ENCODE measurements around the gene SLC24A3.

Gene SLC24A3

GRCh38 chr20:19714579-19714840 lies 502.1 kb downstream of the SLC24A3 start:
- DNase-seq (ENCODE audit: low spot score), result no peak

DNA sequence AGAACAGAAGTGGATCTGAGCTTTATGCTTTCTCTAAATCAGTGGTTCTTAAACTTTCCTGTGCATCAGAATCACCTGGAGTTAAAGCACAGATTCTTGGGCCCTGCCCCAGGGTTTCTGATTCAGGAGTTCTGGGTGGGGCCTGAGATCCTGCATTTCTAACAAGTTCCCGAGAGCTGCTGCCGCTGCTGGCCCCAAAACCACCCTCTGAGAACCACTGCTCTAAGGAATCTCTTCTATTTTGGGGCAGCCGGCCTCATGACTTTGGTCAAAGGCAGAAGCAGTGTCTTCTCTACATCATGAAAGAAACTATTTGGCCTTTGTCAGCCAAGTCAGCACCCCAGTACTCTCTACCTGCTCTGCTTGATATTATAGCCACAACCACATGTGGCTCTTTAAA lies 503.5 kb downstream of the SLC24A3 start:
- DNase-seq (ENCODE audit: low spot score), result no peak

- no peak for DNase-seq (ENCODE audit: low spot score)
Measured at GRCh38 chr20:19718880-19719279, 506.4 kb downstream of the SLC24A3 start.

DNA sequence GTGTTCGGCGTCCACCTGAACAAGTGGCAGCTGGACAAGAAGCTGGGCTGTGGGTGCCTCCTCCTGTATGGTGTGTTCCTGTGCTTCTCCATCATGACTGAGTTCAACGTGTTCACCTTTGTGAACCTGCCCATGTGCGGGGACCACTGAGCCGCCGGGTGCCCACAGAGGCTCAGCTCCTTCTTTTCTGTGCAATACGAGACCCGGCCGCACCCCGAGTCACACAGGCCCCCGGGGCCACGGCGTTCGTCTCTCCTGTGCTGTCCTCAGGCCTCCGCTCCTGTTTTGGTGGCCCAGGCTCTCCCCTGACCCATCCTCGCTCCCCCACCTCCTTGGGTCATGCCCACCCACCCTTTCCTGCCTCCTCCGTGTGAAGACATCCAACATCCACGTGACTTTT lies 508.5 kb downstream of the SLC24A3 start:
- no peak for DNase-seq (ENCODE audit: low spot score)

- no peak for DNase-seq (ENCODE audit: low spot score)
Measured at GRCh38 chr20:19723051-19723450, 510.6 kb downstream of the SLC24A3 start.

GRCh38 chr20:19723813-19724430 lies 511.5 kb downstream of the SLC24A3 start:
- DNase-seq (ENCODE audit: low spot score), result no peak

DNA sequence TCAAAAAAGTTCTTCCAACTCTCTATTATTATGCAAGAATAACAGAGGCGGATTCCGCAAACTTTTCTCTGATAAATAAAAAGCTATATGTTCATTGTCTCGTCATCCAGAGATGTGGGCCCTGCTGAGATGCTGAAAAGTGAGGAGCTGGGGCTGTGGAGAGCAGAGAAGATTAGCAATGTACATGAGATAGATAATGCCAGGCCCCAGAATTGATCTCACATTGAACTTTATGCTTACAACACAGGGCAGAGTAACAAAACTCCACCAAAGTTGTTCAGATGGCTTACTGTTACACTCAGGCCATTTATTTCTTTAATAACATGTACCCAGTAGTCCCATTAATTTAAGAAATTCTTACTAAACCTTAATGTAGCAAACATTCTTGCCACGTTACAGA lies 512.9 kb downstream of the SLC24A3 start:
- DNase-seq (ENCODE audit: low spot score), result no peak

DNA sequence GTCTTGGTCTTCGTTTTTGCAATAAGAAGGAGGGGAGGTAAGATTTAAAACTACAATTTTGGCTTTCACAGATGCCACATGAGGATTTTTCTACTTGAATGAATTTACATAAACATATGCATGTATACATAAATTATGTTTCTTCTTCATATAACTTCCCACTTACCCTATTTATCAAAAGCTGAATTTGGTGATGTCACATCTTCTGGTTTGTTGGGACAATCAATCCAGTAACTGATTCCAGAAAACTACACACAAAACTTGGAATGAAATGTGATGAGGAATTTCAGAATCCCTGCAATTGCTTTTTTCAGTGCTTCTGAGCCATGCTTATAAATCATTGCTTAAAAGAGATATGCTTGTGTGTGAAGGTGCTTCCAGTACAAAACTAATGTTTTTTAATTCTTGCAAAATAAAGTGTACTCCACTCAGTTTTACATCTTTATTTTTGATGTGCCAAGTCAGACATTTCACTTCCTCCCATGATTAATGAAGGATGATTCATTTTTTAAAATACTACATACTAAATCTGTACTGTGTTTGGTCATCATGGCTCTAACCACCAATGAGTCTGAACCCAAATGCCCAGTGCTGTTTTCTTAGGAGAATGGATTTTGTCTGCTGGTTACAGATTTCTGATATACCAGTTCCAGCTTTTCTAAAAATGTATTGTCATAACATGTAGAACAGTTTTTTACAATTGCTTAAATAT lies 513.5 kb downstream of the SLC24A3 start:
- DNase-seq (ENCODE audit: low spot score), result peak; percentile 63

- DNase-seq (ENCODE audit: low spot score), result no peak
Measured at GRCh38 chr20:19727251-19727847, 514.9 kb downstream of the SLC24A3 start.

DNA sequence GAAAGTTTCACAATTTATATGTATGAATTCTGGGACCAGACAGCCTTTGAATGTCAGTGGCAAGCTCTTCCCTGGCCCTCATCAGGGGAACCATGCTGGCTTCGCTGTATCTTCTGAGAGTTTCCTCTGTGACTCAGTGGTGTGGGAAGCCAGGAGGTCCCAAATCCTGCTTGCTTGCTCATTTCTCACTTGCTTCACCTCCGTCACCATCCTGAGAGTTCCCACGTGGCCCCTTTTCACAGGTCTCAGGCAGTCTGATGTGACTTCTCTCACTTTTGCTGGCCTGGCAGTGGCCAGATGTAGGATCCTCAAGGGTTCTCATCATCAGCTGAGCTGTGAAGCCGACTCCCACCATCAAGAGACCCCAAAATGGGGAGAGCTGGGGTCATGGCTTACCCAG lies 517.2 kb downstream of the SLC24A3 start:
- no peak for DNase-seq (ENCODE audit: low spot score)

DNA sequence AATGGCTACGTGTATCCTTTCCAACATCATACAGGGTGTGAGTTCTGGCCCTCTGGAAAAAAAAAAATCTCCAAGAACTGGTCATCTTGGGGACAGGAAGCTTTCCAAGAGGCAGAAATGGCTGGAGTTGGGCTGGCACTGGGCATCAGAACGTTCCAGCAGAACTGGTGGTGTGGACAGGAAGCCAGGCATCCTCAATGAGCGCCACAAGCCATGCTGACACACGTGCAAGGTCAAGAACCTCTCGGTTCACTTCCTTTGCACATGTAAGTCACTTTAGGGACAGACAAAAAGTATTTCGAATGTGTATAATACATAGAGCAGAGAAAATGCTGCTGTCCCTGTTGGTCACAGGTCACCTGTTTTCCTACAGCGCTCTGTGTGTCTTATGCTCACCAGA lies 518.3 kb downstream of the SLC24A3 start:
- DNase-seq (ENCODE audit: low spot score), result no peak

GRCh38 chr20:19734811-19735210 lies 522.4 kb downstream of the SLC24A3 start:
- no peak for DNase-seq (ENCODE audit: low spot score)

DNA sequence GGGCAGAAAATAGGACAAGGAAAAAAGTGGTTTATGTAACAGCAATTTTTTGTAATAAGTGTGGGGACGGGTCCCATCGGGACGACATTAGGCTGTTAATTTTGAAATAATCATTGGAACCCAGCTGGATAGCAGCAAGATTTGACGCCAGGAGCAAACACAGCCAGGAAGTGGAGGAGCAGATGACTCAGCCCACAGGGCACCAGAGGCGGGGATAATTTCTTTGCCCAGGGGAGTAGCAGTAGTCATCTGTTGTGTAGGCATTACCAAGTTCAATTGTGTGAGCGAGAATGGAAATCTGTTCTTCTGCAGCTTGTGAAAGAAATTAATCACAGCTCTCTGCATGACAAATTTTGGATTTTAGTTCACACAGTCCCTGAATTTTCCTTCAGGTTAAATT lies 523.0 kb downstream of the SLC24A3 start:
- peak; percentile 79 for DNase-seq (ENCODE audit: low spot score)

GRCh38 chr20:19737025-19737424 lies 524.6 kb downstream of the SLC24A3 start:
- no peak for DNase-seq (ENCODE audit: low spot score)

DNA sequence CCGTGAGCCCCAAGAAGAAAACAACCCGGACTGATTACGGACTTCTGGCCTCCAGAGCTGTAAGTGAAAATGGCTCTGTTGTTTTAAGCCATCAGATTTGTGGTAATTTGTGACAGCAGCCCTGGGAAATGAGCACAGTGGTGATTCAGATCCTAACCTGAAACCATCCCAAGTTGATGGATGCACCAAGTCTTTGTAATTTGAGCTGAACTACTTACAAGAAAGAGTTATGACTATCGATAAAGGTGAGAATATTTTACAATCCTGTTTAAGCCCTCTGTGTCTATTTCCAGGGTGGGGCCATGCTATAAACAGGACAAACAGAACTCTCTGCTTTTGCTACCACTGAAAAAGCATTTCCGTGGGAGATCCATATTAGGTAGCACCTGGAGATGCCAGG lies 526.5 kb downstream of the SLC24A3 start:
- DNase-seq (ENCODE audit: low spot score), result no peak

- DNase-seq (ENCODE audit: low spot score), result no peak
Measured at GRCh38 chr20:19739351-19739750, 526.9 kb downstream of the SLC24A3 start.

DNA sequence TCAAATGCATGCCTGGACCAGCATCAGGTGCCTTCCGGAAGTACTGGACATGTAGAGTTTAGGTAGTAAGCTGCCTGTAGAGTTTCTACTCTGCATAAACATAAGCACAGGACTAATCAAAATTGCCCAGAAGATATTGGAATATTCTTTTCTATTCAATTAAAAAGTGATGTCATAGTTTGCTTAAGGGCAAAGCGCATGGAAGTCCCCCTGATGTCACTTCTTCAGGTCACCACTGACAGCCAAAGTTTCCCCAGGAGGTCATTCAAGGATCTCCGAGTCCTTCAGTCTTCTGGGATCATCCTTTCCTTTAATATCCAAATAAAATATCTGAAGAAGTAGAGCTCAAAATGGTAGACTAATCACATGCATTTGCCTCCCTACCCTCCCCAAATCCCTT lies 528.1 kb downstream of the SLC24A3 start:
- DNase-seq (ENCODE audit: low spot score), result no peak

DNA sequence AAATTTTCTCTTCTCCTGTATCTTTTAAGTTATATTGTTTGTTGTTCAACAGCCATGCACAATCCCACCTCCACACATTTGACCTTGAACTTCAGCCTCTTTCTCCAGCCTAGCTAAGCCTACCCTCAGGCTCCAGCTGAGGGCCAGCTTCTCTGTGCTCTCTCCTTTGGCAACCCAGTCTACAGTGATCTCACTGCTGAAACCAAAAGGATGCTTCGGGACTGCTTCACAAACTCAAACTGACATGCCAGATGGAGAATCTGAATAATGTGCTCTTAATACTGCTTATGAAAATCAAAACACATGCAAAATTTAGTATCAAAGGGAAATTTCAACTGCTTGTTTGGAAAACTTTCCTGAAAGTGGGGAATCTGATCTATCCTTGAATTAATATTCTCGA lies 529.5 kb downstream of the SLC24A3 start:
- DNase-seq (ENCODE audit: low spot score), result no peak

GRCh38 chr20:19742974-19743639 lies 530.7 kb downstream of the SLC24A3 start:
- no peak for DNase-seq (ENCODE audit: low spot score)

DNA sequence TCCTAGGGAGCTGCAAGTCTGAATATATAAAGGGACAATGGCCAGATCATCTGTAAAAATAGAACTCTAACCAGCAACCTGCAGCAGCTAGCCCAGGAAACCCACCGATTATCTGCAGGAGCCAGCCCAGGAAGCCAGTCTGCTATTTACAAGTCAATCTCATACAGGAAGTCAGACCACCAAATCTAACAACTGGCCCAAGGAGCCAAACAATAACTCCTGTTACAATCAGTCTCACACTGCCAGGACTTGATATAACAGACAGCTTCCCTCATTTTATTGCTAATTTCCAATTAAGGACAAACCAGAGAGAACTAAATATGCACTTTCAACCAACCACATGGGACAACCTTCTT lies 531.2 kb downstream of the SLC24A3 start:
- DNase-seq (ENCODE audit: low spot score), result no peak

DNA sequence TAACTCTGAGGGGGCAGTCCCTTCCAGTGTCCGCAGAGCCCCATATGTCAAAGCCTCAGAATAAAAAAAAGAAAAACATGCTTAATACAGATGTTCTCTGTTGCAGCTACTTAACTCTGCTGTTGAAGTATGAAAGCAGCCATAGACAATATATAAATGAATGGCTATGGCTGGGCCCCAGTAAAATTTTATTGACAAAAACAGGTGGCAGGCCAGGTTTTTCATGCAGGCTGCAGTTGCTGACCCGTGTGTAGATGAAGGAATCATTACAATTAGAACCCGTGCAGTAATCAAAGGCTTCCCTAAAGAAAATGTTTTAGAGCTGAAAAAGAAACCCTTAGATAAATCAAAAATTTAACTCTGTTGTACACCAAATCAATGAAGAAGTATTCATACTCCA lies 532.7 kb downstream of the SLC24A3 start:
- DNase-seq (ENCODE audit: low spot score), result no peak

GRCh38 chr20:19745584-19745983 lies 533.1 kb downstream of the SLC24A3 start:
- DNase-seq (ENCODE audit: low spot score), result no peak

DNA sequence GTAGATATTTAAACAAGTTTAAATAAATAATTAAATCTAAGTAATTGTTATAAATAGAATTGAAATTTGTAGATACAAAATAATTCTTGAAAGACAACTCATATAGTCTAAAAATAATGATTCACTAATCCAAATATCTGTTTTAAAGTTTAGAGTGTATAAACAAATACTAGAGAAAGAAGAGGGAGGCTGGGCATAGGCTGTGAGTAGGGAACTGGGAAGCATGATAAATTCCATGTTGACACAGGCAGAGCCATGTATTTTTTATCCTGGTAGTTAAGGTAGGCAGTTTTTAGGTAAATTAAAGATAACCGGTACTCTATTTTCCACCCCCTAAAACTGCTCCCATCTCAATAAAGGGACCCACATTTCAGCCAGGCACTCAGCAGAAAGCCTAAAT lies 534.0 kb downstream of the SLC24A3 start:
- DNase-seq (ENCODE audit: low spot score), result peak; percentile 24

DNA sequence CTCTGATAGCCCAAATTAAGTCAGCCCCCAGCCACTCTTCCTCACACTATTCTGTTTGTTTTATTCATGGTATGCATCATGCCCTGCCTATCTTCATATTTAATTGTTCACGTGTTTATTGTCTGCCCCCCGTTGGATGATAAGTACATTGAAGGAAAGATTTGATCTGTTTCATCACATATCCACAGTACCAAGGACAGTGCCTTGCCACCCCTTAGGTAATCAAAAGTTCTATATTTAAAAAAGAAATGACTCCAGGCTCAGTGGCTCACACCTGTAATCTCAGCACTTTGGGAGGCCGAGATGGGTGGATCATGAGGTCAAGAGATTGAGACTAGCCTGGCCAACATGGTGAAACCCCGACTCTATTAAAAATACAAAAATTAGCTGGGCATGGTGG lies 535.5 kb downstream of the SLC24A3 start:
- no peak for DNase-seq (ENCODE audit: low spot score)
